Hair follicle dermal papilla cell (primary cell): ENCODE measurements around the gene TAF11L2. TPM values are rescaled to one million over a fixed set of nuclear protein-coding genes. Genes with fewer than 3 reads are reported as not detected.

ENCODE experiments used
- small RNA-seq: library from RNA; depleted of rRNA; stranded (forward); fragments of <200 nt; gene quantifications from one replicate; pipeline ENCODE3, GENCODE V24; 2012
- total RNA-seq: library from RNA; depleted of rRNA; stranded (reverse); fragments of >200 nt; gene quantifications from 2 replicates; pipeline ENCODE4 v1.2.3, GENCODE V29; 2012

Gene TAF11L2
- total RNA-seq = not detected in 2 replicates

GRCh38 chr5:17497931-17498330 lies at the start of gene TAF11L2:
TAF11L2 (plus strand) TSS chr5:17498231.

GRCh38 chr5:17518067-17518466 lies 20.0 kb downstream of the TAF11L2 start, which contains the start of gene TAF11L3:
TAF11L3 (plus strand) TSS chr5:17518367.

GRCh38 chr5:17521501-17521900 lies 23.5 kb downstream of the TAF11L2 start, which contains the start of gene TAF11L4:
TAF11L4 (plus strand) TSS chr5:17521801.

GRCh38 chr5:17524935-17525334 lies 26.9 kb downstream of the TAF11L2 start, which contains the start of gene TAF11L5:
TAF11L5 (plus strand) TSS chr5:17525235.

GRCh38 chr5:17528369-17528768 lies 30.3 kb downstream of the TAF11L2 start, which contains the start of gene TAF11L6:
TAF11L6 (plus strand) TSS chr5:17528669.

Small RNA genes within 50 kb of the gene (small RNA-seq; reads per million reads assigned to genes)
- not detected for gene AC106774.3

Other genes starting within 250 kb of the TAF11L2 start
- gene TAF11L3, start 20.1 kb downstream of the TAF11L2 start, total RNA-seq = not detected in 2 replicates
- gene TAF11L4, start 23.6 kb downstream of the TAF11L2 start, total RNA-seq = not detected in 2 replicates
- gene TAF11L5, start 27.0 kb downstream of the TAF11L2 start, total RNA-seq = not detected in 2 replicates
- gene TAF11L6, start 30.4 kb downstream of the TAF11L2 start, total RNA-seq = not detected in 2 replicates
- not detected in 2 replicates for gene TAF11L7, start 87.5 kb downstream of the TAF11L2 start, total RNA-seq
- gene TAF11L8, start 92.7 kb downstream of the TAF11L2 start, total RNA-seq = not detected in 2 replicates
- not detected in 2 replicates for gene TAF11L9, start 96.2 kb downstream of the TAF11L2 start, total RNA-seq
- not detected in 2 replicates for gene TAF11L10, start 99.6 kb downstream of the TAF11L2 start, total RNA-seq
- not detected in 2 replicates for gene TAF11L11, start 106.0 kb downstream of the TAF11L2 start, total RNA-seq
- not detected in 2 replicates for gene TAF11L12, start 112.2 kb downstream of the TAF11L2 start, total RNA-seq
- gene TAF11L13, start 133.9 kb downstream of the TAF11L2 start, total RNA-seq = not detected in 2 replicates
- not detected in 2 replicates for gene TAF11L14, start 136.2 kb downstream of the TAF11L2 start, total RNA-seq